ENCODE data around the gene NPNT. TPM values are rescaled to one million over a fixed set of nuclear protein-coding genes. Genes with fewer than 3 reads are reported as not detected.

The NPNT gene
- total RNA-seq, 1 experiment from 2014 or later = 0.20 TPM

DNA sequence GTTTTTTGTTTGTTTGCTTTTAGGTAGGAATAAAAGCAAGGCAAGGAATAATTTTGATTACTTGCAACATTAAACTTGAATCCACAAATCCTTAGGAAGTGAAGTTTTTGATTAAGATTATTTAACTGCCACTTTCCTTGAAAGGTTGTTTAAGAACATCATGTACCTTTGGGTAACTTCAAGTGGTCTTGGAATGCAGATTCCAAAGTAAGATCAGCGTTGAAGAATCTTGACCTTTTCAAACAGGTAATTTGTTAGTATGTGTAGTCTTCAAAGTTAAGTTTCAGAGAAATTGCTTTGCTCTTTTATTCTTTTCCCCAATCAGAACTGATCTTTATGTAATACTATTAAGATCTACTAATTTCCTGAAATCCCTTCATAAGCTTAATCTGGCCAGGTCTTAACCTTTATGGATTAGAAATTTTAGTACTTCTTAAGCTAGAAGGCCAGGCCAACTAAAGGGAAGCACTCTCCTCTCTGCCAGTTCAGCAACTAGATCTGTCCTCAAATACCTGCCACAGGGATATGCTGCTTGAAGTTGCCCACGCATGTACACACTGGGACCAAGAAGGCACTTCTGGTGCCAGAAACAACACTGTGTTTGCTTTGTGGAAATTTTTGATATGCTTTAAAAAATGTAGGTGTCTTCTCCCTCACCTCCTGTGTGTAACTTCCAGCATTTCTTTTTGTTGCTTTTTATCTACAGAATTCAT, 7.4 kb downstream of the NPNT start:
- Histone ChIP-seq H3K36me3 (ENCODE audit: low read depth) (no peaks in the 10 kb centered on the region), H4K20me1 (ENCODE audit: insufficient read depth) (no peaks in the 10 kb centered on the region), H3F3A (ENCODE audit: insufficient read depth, low read depth) (no peaks in the 10 kb centered on the region), H3K4me3 (no peak overlapping the region), H3K9me3 (ENCODE audit: insufficient read depth, low read depth) (no peaks in the 10 kb centered on the region), H3K27ac (no peak overlapping the region), H3K4me1 (replicated peaks; ENCODE audit: insufficient read depth) (peaks cover 3% of the 10 kb centered on the region; the same call in 1 of the 2 replicates), H3K79me2 (ENCODE audit: low read depth) (no peaks in the 10 kb centered on the region), H3K9me2 (ENCODE audit: insufficient read depth) (no peaks in the 10 kb centered on the region), H2AFZ (no peak overlapping the region), H3K4me2 (no peak overlapping the region), H3K27me3 (ENCODE audit: insufficient read depth, low read depth) (no peaks in the 10 kb centered on the region)
- CTCF ChIA-PET = no interaction called here
- TF ChIP-seq, protein P1, sequence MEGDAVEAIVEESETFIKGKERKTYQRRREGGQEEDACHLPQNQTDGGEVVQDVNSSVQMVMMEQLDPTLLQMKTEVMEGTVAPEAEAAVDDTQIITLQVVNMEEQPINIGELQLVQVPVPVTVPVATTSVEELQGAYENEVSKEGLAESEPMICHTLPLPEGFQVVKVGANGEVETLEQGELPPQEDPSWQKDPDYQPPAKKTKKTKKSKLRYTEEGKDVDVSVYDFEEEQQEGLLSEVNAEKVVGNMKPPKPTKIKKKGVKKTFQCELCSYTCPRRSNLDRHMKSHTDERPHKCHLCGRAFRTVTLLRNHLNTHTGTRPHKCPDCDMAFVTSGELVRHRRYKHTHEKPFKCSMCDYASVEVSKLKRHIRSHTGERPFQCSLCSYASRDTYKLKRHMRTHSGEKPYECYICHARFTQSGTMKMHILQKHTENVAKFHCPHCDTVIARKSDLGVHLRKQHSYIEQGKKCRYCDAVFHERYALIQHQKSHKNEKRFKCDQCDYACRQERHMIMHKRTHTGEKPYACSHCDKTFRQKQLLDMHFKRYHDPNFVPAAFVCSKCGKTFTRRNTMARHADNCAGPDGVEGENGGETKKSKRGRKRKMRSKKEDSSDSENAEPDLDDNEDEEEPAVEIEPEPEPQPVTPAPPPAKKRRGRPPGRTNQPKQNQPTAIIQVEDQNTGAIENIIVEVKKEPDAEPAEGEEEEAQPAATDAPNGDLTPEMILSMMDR (conservative IDR thresholded peaks at IDR 0.05) = no peak
- TF ChIP-seq EZH2 (IDR thresholded peaks at IDR 0.05; ENCODE audit: low read depth) = no peak
- no TSS peak for BruUV-seq (replicated peaks)
- intact Hi-C loops (cut with micrococcal nuclease; ENCODE audit: unreplicated experiment) = no loop called here
- POLR2A ChIA-PET (ENCODE audit: unreplicated experiment) = no interaction called here
- no peak for DNase-seq

DNA sequence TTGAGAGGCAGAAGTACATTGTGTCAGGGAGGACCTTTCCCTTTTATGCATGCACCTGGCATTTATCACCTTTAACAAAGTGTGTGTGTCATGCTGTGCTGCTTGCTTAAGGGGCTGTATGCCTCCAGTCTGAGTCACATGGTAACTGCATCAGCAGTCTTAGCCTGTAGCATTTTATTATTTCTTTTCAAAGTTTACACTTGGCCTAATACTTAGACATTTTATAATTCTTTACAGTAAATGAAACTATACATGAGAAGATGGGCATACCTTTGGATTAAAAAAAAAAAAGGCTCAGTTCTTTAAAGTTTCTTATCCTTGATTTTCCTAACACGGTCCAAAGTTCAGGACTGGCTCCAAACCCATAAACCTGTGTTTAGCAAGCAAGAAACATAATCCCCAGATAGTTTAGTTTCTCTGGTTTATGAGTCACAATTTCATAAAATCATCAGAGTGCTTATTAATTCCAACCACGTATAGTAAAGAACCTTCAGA, 14.6 kb downstream of the NPNT start:
- intact Hi-C loops (cut with micrococcal nuclease; ENCODE audit: unreplicated experiment) = no loop called here
- Histone ChIP-seq H3K4me3 (no peak overlapping the region), H4K20me1 (ENCODE audit: insufficient read depth) (no peaks in the 10 kb centered on the region), H3K4me2 (peak overlapping the region; percentile 7; the same call in 1 of the 2 replicates), H3K27me3 (ENCODE audit: insufficient read depth, low read depth) (no peaks in the 10 kb centered on the region), H3K79me2 (ENCODE audit: low read depth) (no peaks in the 10 kb centered on the region), H3K27ac (no peak overlapping the region), H3K9me3 (ENCODE audit: insufficient read depth, low read depth) (no peaks in the 10 kb centered on the region), H2AFZ (no peak overlapping the region), H3K9me2 (ENCODE audit: insufficient read depth) (no peaks in the 10 kb centered on the region), H3F3A (ENCODE audit: insufficient read depth, low read depth) (peaks cover 4% of the 10 kb centered on the region; the same call in 1 of the 2 replicates), H3K36me3 (ENCODE audit: low read depth) (no peaks in the 10 kb centered on the region), H3K4me1 (replicated peaks; ENCODE audit: insufficient read depth) (peaks cover 4% of the 10 kb centered on the region; the same call in 1 of the 2 replicates)
- CTCF ChIA-PET = no interaction called here
- DNase-seq = peak in 1 of 2 experiments; percentile 58
- BruUV-seq (replicated peaks) = no TSS peak
- POLR2A ChIA-PET (ENCODE audit: unreplicated experiment) = no interaction called here
- no peak for TF ChIP-seq EZH2 (IDR thresholded peaks at IDR 0.05; ENCODE audit: low read depth)
- TF ChIP-seq, protein P1 (conservative IDR thresholded peaks at IDR 0.05) = no peak

DNA sequence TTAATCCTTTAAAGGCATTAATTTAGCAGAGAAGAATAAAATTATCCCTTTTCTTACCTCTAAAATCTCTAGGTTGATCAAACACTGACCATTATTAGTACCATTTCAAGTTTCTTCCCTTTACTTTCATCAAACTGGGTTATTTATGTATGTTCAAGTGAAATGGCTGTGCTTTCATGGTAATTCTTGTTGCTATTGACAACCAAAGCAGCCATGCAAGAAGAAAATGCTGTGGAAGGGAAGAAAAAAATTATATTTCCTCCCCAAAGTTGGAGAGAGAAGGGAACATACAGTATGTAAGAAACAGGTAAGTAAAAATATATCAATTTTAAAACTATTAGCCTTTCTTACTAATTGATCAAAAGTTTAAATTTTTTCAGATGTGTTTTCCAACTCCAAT, 16.2 kb downstream of the NPNT start:
- Histone ChIP-seq H3K27me3 (ENCODE audit: insufficient read depth, low read depth) (no peaks in the 10 kb centered on the region), H3K9me3 (ENCODE audit: insufficient read depth, low read depth) (no peaks in the 10 kb centered on the region), H3K36me3 (ENCODE audit: low read depth) (no peaks in the 10 kb centered on the region), H3F3A (ENCODE audit: insufficient read depth, low read depth) (peaks cover 4% of the 10 kb centered on the region; the same call in 1 of the 2 replicates), H3K4me1 (replicated peaks; ENCODE audit: insufficient read depth) (peaks cover 4% of the 10 kb centered on the region; the same call in 1 of the 2 replicates), H3K79me2 (ENCODE audit: low read depth) (no peaks in the 10 kb centered on the region), H4K20me1 (ENCODE audit: insufficient read depth) (no peaks in the 10 kb centered on the region), H2AFZ (no peak overlapping the region), H3K4me2 (no peak overlapping the region), H3K27ac (no peak overlapping the region), H3K4me3 (no peak overlapping the region), H3K9me2 (ENCODE audit: insufficient read depth) (no peaks in the 10 kb centered on the region)
- intact Hi-C loops (cut with micrococcal nuclease; ENCODE audit: unreplicated experiment) = no loop called here
- DNase-seq = no peak
- POLR2A ChIA-PET (ENCODE audit: unreplicated experiment) = no interaction called here
- CTCF ChIA-PET = no interaction called here
- TF ChIP-seq, protein P1 (conservative IDR thresholded peaks at IDR 0.05) = no peak
- TF ChIP-seq EZH2 (IDR thresholded peaks at IDR 0.05; ENCODE audit: low read depth) = no peak
- no TSS peak for BruUV-seq (replicated peaks)
